SK-N-SH treated with all-trans-retinoic acid at 6 μM for 48 hours (cell line): ENCODE results near the gene ATP11A.

Experiments
- ATAC-seq: fragments of 200-7000 bp; cut with Tn5 transposase; 3 replicates; pipeline ENCODE4 v1.9.1; 2020; ENCODE audit warnings: mild to moderate bottlenecking, moderate library complexity
- ARNTL ChIP-seq: fragments of 450-650 bp; formaldehyde crosslinking; IDR thresholded peaks from 2 replicates; pipeline ENCODE4 v1.5.0; 2020; ENCODE audit warnings: low read depth, mild to moderate bottlenecking, moderate library complexity, borderline replicate concordance
- CREB5 ChIP-seq: fragments of 250-450 bp; sonication (Bioruptor Pico); IDR thresholded peaks from 2 replicates; pipeline ENCODE4 v1.5.1; 2020; ENCODE audit warnings: low read depth, mild to moderate bottlenecking, moderate library complexity
- CSDC2 ChIP-seq: fragments of 250-450 bp; sonication (Bioruptor Pico); IDR thresholded peaks from 2 replicates; pipeline ENCODE4 v1.5.0; 2020; ENCODE audit warnings: mild to moderate bottlenecking, moderate library complexity
- CSRNP3 ChIP-seq: fragments of 250-450 bp; sonication (Bioruptor Pico); IDR thresholded peaks from 2 replicates; pipeline ENCODE4 v1.5.1; 2021; ENCODE audit warnings: mild to moderate bottlenecking, moderate library complexity
- ESRRG ChIP-seq: fragments of 250-450 bp; sonication (Bioruptor Pico); IDR thresholded peaks from 2 replicates; pipeline ENCODE4 v1.6.1; 2021; ENCODE audit warnings: mild to moderate bottlenecking
- GLIS3 ChIP-seq: fragments of 250-450 bp; sonication (Bioruptor Pico); IDR thresholded peaks from 2 replicates; pipeline ENCODE4 v1.5.0; 2020; ENCODE audit warnings: mild to moderate bottlenecking, moderate library complexity
- ISL1 ChIP-seq: fragments of 250-450 bp; sonication (Bioruptor Pico); IDR thresholded peaks from 2 replicates; pipeline ENCODE4 v2.1.2; 2022; ENCODE audit warnings: mild to moderate bottlenecking, moderate library complexity
- OSR1 ChIP-seq: fragments of 250-450 bp; sonication (Bioruptor Pico); IDR thresholded peaks from 2 replicates; pipeline ENCODE4 v1.8.0; 2022; ENCODE audit warnings: moderate library complexity, mild to moderate bottlenecking, inconsistent platforms
- POU6F1 ChIP-seq: fragments of 250-450 bp; sonication (Bioruptor Pico); IDR thresholded peaks from 2 replicates; pipeline ENCODE4 v1.8.0; 2021; ENCODE audit warnings: low read depth, mild to moderate bottlenecking, moderate library complexity, borderline replicate concordance
- PPARA ChIP-seq: fragments of 250-450 bp; sonication (Bioruptor Pico); IDR thresholded peaks from 2 replicates; pipeline ENCODE4 v1.5.0; 2020; ENCODE audit warnings: mild to moderate bottlenecking, borderline replicate concordance
- RARB ChIP-seq: fragments of 250-450 bp; sonication (Bioruptor Pico); IDR thresholded peaks from 2 replicates; pipeline ENCODE4 v1.8.0; 2021; ENCODE audit warnings: mild to moderate bottlenecking, moderate library complexity
- SNAI2 ChIP-seq: fragments of 250-450 bp; sonication (Bioruptor Pico); IDR thresholded peaks from 2 replicates; pipeline ENCODE4 v1.5.0; 2020; ENCODE audit warnings: mild to moderate bottlenecking, moderate library complexity
- TCF4 ChIP-seq: fragments of 250-450 bp; sonication (Bioruptor Pico); IDR thresholded peaks from 2 replicates; pipeline ENCODE4 v1.8.0; 2021; ENCODE audit warnings: mild to moderate bottlenecking, moderate library complexity, borderline replicate concordance
- TOX ChIP-seq: fragments of 250-450 bp; sonication (Bioruptor Pico); IDR thresholded peaks from 2 replicates; pipeline ENCODE4 v1.8.0; 2021; ENCODE audit warnings: mild to moderate bottlenecking, moderate library complexity, borderline replicate concordance
- ZC3H10 ChIP-seq: fragments of 250-450 bp; sonication (Bioruptor Pico); IDR thresholded peaks from 2 replicates; pipeline ENCODE4 v1.5.1; 2021; ENCODE audit warnings: mild to moderate bottlenecking, moderate library complexity
- ZFP3 ChIP-seq: fragments of 250-450 bp; sonication (Bioruptor Pico); IDR thresholded peaks from 2 replicates; pipeline ENCODE4 v1.5.0; 2020; ENCODE audit warnings: mild to moderate bottlenecking, moderate library complexity
- ZFP30 ChIP-seq: fragments of 450-650 bp; formaldehyde crosslinking; IDR thresholded peaks from 2 replicates; pipeline ENCODE4 v1.5.0; 2022; ENCODE audit warnings: mild to moderate bottlenecking, moderate library complexity
- ZNF565 ChIP-seq: fragments of 450-650 bp; formaldehyde crosslinking; conservative IDR thresholded peaks from 2 replicates; pipeline ENCODE4 v1.5.0; 2020; ENCODE audit warnings: low read depth, mild to moderate bottlenecking, moderate library complexity
- ZNF70 ChIP-seq: fragments of 450-650 bp; formaldehyde crosslinking; IDR thresholded peaks from 2 replicates; pipeline ENCODE4 v1.5.0; 2020; ENCODE audit warnings: mild to moderate bottlenecking, moderate library complexity
- ZNF8 ChIP-seq: fragments of 450-650 bp; formaldehyde crosslinking; IDR thresholded peaks from 2 replicates; pipeline ENCODE4 v1.5.0; 2020; ENCODE audit warnings: mild to moderate bottlenecking, moderate library complexity
- TF ChIP-seq, protein P1 (sequence below): fragments of 250-450 bp; sonication (Bioruptor Pico); IDR thresholded peaks from 2 replicates; pipeline ENCODE4 v1.8.0; 2020; ENCODE audit warnings: mild to moderate bottlenecking, moderate library complexity, borderline replicate concordance
- TF ChIP-seq, protein P2 (sequence below): fragments of 250-450 bp; sonication (Bioruptor Pico); IDR thresholded peaks from 2 replicates; pipeline ENCODE4 v1.5.0; 2020; ENCODE audit warnings: mild to moderate bottlenecking, moderate library complexity

The ATP11A gene

DNA sequence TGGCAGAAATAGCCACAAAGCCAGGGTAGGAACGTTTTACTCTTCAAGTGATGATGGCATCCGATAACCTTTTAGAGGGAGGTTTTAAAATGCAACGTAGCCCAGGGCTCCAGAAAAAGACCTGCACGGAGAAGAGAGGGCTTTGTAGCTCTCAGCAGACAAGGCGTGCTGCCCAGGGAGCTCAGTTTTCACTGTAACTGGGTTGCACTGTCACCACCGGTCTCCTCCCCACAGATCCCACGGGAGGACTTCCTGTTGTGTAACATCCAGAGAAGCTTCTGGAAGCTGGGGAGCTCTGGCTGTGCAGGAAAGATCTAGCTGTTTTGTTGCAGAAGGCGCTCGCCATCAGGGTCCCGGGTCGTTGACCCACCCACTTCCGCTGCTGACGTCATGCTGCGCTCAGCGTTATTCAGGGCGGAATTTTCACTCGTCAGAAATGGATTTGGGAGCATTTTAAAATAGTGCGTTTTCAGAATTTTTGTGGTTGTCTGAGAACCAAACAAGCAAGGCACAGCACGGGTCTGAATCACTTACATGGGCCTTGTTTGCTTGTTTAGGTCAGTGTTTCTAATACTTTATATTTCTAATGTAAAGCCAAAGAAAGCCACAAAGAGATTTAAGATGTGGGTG, 50.8 kb downstream of the ATP11A start:
- no peak for ATAC-seq
- no peak for TF ChIP-seq ZC3H10 (CRISPR knock-in tag)
- no peak for TF ChIP-seq RARB (CRISPR knock-in tag)
- no peak for TF ChIP-seq CSRNP3 (CRISPR knock-in tag)
- TF ChIP-seq CSDC2 (CRISPR knock-in tag), result no peak
- no peak for TF ChIP-seq GLIS3
- TF ChIP-seq ISL1 (CRISPR knock-in tag), result no peak
- TF ChIP-seq ZNF565 (CRISPR knock-in tag), result no peak
- no peak for TF ChIP-seq SNAI2 (CRISPR knock-in tag)
- no peak for TF ChIP-seq ZFP3 (CRISPR knock-in tag)
- TF ChIP-seq ZFP30 (CRISPR knock-in tag), result no peak
- no peak for TF ChIP-seq ZNF8 (CRISPR knock-in tag)
- TF ChIP-seq POU6F1, result no peak
- no peak for TF ChIP-seq TCF4 (CRISPR knock-in tag)
- no peak for TF ChIP-seq OSR1

GRCh38 chr13:112741185-112741755, 51.4 kb downstream of the ATP11A start:
- TF ChIP-seq ZNF70 (CRISPR knock-in tag) (no peak), ARNTL (CRISPR knock-in tag) (no peak), CSRNP3 (CRISPR knock-in tag) (no peak), CSDC2 (CRISPR knock-in tag) (no peak), ZNF565 (CRISPR knock-in tag) (no peak), ISL1 (CRISPR knock-in tag) (no peak), POU6F1 (no peak), ZFP3 (CRISPR knock-in tag) (no peak), RARB (CRISPR knock-in tag) (no peak), ZFP30 (CRISPR knock-in tag) (no peak), CREB5 (CRISPR knock-in tag) (no peak), ESRRG (CRISPR knock-in tag) (no peak), ZC3H10 (CRISPR knock-in tag) (no peak), TCF4 (CRISPR knock-in tag) (no peak), PPARA (CRISPR knock-in tag) (no peak), TOX (CRISPR knock-in tag) (no peak)
- TF ChIP-seq, protein P1, sequence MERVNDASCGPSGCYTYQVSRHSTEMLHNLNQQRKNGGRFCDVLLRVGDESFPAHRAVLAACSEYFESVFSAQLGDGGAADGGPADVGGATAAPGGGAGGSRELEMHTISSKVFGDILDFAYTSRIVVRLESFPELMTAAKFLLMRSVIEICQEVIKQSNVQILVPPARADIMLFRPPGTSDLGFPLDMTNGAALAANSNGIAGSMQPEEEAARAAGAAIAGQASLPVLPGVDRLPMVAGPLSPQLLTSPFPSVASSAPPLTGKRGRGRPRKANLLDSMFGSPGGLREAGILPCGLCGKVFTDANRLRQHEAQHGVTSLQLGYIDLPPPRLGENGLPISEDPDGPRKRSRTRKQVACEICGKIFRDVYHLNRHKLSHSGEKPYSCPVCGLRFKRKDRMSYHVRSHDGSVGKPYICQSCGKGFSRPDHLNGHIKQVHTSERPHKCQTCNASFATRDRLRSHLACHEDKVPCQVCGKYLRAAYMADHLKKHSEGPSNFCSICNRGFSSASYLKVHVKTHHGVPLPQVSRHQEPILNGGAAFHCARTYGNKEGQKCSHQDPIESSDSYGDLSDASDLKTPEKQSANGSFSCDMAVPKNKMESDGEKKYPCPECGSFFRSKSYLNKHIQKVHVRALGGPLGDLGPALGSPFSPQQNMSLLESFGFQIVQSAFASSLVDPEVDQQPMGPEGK, result no peak
- TF ChIP-seq, protein P2, sequence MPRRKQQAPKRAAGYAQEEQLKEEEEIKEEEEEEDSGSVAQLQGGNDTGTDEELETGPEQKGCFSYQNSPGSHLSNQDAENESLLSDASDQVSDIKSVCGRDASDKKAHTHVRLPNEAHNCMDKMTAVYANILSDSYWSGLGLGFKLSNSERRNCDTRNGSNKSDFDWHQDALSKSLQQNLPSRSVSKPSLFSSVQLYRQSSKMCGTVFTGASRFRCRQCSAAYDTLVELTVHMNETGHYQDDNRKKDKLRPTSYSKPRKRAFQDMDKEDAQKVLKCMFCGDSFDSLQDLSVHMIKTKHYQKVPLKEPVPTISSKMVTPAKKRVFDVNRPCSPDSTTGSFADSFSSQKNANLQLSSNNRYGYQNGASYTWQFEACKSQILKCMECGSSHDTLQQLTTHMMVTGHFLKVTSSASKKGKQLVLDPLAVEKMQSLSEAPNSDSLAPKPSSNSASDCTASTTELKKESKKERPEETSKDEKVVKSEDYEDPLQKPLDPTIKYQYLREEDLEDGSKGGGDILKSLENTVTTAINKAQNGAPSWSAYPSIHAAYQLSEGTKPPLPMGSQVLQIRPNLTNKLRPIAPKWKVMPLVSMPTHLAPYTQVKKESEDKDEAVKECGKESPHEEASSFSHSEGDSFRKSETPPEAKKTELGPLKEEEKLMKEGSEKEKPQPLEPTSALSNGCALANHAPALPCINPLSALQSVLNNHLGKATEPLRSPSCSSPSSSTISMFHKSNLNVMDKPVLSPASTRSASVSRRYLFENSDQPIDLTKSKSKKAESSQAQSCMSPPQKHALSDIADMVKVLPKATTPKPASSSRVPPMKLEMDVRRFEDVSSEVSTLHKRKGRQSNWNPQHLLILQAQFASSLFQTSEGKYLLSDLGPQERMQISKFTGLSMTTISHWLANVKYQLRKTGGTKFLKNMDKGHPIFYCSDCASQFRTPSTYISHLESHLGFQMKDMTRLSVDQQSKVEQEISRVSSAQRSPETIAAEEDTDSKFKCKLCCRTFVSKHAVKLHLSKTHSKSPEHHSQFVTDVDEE (CRISPR knock-in tag), result no peak
- no peak for ATAC-seq
